GM12892 (cell line): ENCODE measurements around the gene NCAM1.
"Not testable (repeated sequence)": the region's sequence is repeated elsewhere in the genome, so short reads cannot be mapped to it uniquely, and the experiment has no call there.

Experiments
- DNase-seq: peaks from one replicate; pipeline ENCODE4 v3.0.0; 2011; ENCODE audit not compliant: insufficient read length
- FAIRE-seq: peaks from 2 replicates; lab custom pipeline; 2011; peaks lifted over from hg19 to GRCh38; lab: Jason Lieb, UNC
- POLR2A ChIP-seq: IDR thresholded peaks from 2 replicates; pipeline ENCODE4 v1.6.1; 2011; ENCODE audit warnings: low read depth, low read length, control low read depth
- POLR2AphosphoS5 ChIP-seq: IDR thresholded peaks from 2 replicates; pipeline ENCODE4 v1.6.1; 2011; ENCODE audit warnings: low read depth, low read length, control low read depth
- TAF1 ChIP-seq: IDR thresholded peaks from 2 replicates; pipeline ENCODE4 v1.6.1; 2011; ENCODE audit warnings: low read depth, mild to moderate bottlenecking, control low read depth, low read length, borderline replicate concordance

The NCAM1 gene

DNA sequence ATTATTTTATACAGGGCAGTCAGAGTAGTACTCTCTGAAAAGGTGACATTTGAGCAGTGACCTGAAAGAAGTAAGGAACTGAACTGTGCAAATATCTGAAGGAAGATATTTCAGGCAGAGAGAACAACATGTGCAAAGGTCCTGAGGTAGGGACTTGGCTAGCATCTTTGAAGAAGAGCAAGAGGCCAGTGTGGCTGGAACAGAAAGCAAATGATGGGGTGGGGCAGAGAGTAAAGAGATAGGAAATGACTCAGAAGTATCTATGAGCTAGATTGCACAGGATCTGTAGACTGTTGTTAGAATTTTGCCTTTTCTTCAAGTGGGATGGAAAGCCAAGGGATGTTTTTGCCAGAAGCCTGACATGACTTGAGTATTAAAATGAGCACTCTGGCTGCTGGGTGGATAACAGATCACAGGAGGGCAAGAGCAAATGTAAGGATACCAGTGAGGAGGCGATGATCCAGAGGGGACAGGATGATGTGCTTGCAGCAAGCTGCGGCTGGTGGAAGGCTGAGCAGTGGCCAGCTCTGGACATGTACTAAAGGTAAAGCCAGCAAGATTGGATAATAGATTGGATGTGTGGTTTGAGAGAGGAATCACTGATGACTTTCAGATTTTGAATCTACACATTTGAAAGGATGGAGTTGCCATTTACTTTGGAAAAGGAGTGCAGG lies 320.0 kb downstream of the NCAM1 start:
- no peak for DNase-seq
- no peak for TF ChIP-seq POLR2A
- TF ChIP-seq POLR2AphosphoS5: no peak
- TF ChIP-seq TAF1: no peak
- no peak for FAIRE-seq

DNA sequence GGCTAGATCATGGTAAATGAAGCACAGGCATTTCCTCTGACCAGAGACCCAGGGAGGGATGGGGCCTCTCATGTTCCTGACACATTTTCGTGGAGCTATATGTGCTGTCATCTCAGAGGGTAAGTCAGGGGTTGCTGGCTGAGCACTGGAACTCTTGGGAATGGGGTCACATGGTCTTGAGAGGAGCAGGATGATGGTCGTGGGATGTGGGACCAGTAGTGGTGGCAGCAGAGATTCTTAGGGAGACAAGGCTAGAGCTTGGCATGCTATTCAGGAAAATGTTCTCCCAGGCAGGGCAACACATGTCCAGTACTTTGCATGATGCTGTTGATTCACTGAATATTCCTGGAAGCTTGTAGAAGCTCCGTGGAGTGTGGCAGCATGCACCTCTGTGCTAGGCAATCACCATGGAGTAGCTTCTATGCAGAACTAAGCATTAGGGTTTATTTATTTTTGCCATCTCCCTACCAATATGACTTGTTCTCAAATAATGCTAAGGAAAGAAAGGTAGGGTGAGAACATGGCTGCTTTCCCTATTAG lies 321.7 kb downstream of the NCAM1 start:
- TF ChIP-seq TAF1 (no peak), POLR2A (no peak), POLR2AphosphoS5 (no peak)
- no peak for DNase-seq
- FAIRE-seq: no peak

DNA sequence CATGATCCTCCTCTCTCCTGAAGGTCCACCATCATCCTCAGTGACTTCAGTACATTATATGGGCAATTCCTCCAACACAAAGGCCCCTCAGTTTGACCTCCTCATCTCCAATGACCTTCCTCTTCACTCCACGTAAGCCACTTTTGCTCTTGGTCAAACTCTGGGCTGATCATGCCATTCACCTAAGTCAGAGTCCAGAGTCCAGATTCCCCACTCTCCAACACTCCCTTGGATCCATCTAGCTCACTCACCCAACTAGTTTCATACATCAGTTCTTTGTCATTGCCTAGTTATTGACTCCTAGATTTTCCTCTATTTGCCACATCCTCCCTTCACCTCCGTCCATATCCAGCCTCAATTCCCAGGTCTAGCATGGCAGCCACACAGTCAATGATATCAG lies 322.7 kb downstream of the NCAM1 start:
- no peak for DNase-seq
- TF ChIP-seq POLR2AphosphoS5 (no peak), POLR2A (no peak), TAF1 (no peak)
- FAIRE-seq: no peak

DNA sequence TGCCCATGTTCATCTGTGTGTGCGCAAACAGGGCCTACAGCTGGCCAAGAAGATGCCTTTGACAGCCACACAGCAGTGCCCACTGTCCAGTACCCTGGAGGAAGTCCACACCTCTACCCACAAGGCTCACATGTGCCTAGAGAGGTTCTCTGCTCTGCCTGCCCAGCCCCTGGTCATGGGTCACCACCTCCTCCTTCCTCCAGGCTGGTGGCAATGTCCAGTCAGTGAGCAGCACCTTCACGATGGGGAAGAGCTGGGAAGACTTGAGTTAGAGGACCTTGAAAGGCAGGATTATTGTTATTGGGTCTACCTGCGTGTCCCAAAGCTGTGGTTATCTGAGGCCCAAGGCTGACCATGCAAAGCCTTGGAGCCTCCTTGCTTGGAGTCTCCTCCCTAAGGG lies 324.8 kb downstream of the NCAM1 start:
- FAIRE-seq (no peak), DNase-seq (no peak)
- TF ChIP-seq POLR2A (no peak), POLR2AphosphoS5 (no peak), TAF1 (no peak)

DNA sequence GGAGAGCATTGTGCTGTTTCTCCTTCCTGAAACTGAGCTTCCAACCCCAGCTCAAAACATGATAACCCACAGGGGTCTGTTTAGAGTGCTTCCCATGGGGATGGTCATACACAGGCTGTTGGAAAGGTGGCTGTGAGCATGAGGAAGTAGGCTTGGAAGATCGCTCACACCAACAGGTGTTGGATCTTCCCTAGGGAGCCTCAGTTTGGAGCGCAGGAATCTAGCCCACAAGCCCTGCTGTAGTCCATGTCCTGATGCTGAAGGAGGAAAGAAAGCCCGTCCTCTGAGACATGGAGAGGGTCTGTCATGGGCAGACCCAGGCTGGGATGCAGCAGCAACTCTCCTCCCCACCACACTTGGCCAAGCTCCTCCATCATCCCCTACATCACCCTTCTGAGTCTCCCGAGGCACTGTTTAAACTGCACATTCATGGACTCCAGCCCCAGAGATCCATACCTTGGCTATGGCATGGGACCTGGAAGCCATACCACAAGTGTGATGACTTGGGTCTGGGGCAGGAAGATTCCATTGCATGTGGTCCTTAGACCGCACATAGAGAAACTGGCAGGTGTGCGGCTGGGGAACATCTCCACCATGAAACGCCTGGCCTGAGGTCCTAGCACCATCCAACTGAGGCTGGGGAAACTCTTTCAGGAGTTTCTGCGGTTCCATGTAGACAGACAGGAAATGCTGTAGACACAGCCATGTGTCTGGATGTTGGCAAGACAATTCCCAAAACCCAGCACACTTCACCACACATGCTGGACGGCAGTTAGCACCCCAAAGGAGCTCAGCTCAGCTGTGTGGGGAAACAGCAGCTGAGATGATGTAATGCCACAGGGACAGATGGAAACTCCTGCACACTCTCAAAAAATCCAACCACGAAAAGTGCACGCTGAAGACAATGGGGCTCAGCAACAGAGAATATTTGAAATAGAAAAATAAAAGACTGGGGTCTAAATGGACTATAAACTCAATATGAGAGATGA lies 325.6 kb downstream of the NCAM1 start:
- DNase-seq (no peak), FAIRE-seq (no peak)
- TF ChIP-seq POLR2AphosphoS5: no peak
- no peak for TF ChIP-seq TAF1
- no peak for TF ChIP-seq POLR2A

DNA sequence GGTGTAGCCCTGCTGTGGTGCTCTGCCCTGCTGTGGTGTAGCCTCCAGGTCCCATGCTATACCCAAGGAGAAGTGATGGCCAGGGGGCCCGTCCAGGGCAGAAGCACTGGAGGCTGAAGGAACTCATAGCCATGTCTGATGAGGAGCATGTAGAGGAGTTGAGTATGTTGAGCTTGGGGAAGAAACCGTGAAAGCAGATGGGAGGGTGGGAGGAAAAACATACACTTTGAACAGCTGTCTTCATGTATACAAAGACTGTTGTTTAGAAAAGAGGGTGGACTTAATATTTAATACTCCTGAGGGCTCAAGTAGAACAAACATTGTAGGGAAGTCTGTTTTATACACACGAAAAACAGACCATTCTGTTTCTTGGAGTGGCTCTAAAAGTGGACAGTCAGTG lies 326.6 kb downstream of the NCAM1 start:
- FAIRE-seq (no peak), DNase-seq (no peak)
- no peak for TF ChIP-seq TAF1
- TF ChIP-seq POLR2A: no peak
- TF ChIP-seq POLR2AphosphoS5: no peak

DNA sequence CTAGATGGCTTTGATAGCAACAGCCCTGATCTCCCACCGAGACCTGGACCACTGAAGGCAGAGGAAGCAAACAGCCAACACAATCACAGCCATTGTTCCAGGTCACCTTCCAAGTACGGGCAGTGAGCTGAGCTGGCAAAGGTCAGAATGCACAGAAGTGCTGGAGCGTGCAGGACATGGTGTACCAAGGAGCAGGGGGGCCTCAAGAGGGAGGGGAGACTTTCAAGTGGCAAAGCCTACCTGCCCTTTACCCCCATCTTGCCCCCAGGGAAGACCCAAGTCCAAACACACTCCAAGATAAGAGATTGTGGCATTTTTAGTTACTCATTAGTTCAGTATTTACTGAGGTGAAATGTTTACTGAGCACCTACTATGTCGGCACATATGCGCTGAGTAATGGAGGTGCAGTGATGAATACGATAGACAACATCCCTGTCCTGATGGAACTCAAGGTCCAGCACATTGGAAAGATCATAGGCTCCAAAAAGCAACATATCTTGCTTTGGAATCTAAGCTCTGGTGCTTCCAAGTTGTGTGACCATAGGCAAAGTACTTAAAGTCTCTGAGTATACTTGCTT lies 327.2 kb downstream of the NCAM1 start:
- no peak for TF ChIP-seq TAF1
- TF ChIP-seq POLR2A: no peak
- TF ChIP-seq POLR2AphosphoS5: no peak
- DNase-seq: no peak
- no peak for FAIRE-seq

DNA sequence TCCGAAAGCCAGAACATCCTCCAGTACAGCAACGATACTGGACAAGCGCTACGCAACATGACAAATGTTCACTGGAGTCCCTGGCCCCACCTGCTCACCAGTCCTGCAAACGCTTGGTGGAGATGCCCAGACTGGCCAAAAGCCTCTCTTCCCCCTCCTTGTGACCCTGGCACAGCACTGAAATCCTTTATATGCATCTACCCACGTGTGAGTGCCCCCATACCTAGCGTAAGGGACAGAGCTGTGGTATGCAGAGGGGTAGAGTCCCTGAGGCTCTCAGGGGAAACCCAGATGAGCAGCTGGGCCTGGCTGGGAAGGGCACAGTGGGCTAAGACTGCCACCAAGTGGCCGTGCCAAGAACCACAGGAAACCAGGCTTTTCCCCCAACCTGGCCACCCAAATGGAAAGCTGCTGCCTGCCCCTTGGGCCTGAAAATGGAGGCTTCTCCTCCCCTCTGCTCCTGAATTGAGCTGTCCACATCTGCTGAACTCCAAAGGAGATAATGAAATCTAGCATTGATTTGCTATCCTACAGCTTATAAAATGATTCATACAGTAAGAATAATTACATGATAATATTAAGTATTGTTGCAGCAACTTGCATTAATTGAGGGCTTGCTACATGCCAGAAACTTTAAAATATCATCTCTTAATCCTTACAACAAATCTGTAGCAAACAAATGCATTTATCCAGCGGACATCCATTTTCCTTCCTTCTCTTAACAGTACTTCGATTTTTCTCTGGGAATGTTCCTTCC lies 328.4 kb downstream of the NCAM1 start:
- FAIRE-seq (peak; percentile 96), DNase-seq (peak; percentile 49)
- TF ChIP-seq POLR2A: no peak

DNA sequence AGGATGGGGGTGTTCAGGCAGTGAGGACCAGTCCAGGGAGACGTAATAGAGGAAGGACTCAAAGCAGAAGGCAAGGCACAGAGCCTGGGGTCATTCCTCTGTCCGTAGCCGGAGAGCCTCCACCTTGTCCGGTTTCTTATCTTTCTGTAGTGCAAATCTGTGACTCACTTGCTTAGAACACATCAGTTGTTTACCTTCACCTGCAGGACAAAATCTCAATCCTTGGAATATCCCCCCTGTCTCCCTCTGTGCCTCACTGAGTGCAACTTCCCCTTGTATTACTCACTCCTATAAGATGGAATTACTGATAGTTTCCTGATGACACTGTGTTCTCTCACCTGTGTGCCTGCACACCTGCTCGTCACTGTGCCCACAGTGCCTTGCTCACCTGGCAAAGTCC lies 332.7 kb downstream of the NCAM1 start:
- DNase-seq: no peak
- TF ChIP-seq POLR2A: no peak
- no peak for TF ChIP-seq POLR2AphosphoS5
- no peak for TF ChIP-seq TAF1
- no peak for FAIRE-seq

DNA sequence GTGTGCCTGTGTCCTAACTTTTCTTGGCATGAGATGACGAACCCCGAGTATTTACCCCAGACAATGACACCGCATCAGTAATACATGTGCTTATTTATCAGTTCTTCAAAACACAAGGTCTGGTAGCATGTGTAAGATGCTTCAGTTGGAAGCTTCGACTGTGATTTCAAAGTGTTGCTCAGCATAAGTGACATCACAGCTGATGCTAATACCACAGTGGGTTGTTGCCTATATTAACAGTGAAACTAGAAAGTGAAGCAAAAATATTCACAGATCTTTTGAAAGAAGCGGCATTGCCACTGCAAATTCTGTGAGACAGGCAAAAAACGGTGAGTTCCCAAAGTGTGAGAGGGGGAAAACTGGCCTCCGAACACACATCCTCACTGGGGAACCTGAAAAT lies 334.8 kb downstream of the NCAM1 start:
- FAIRE-seq: no peak
- TF ChIP-seq TAF1 (no peak), POLR2AphosphoS5 (no peak), POLR2A (no peak)
- DNase-seq: no peak

DNA sequence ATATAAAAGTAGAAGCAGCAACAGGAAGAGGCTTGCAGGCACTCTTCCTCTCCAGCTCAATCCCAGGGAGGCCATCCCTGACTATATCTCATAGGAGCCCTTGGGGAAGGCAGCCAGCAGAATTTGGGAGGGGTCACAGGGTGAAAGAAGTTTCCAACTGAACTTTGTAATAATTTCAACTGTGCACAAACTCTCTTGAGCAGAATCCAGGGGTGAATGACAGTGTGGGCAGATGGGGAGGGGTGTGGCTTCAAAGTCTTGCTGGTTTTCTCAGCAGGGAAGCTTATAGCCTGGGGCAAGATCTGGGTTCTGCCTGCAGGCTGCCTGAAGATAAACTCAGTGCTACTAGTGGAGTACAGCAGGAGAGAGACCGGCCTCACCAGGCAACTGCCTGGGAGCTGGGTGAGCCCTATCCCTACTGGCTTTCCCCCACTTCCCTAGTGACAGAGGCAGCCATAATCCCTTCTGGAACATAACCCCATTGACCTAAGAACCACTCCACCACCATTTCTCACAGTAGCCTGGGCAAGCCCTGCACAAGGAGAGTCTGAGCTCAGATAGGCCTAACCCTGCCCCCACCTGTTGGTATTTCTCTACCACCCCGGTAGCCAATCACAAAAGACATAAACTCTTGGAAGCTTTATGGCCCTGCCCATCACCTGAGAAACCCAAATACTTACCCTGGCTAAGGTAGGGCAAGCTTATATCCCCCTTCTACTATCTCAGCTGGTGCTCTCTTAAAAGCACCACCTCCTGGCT lies 335.4 kb downstream of the NCAM1 start:
- FAIRE-seq: no peak

DNA sequence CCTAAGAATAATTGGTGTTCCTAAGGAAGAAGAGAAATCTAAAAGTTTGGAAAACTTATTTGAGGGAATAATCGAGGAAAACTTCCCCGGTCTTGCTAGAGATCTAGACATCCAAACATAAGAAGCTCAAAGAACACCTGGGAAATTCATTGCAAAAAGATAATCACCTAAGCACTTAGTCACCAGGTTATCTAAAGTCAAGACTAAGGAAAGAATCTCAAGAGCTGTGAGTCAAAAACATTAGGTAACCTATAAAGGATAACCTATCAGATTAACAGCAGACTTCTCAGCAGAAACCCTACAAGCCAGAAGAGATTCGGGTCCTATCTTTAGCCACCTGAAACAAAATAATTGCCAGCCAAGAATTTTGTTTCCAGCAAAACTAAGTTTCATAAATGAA lies 337.3 kb downstream of the NCAM1 start:
- DNase-seq, FAIRE-seq: not testable (repeated sequence)

More for the DNA sequence above, 335.4 kb downstream of the NCAM1 start:
- no peak for DNase-seq
- no peak for TF ChIP-seq POLR2A
- TF ChIP-seq TAF1: no peak
- no peak for TF ChIP-seq POLR2AphosphoS5
